Glutamatergic neuron (in vitro differentiated cells): Measurements from ENCODE around the gene LRCH4. TPM values are rescaled to one million over a fixed set of nuclear protein-coding genes. Genes with fewer than 3 reads are reported as not detected.
A peak's percentile ranks its signal among the peaks of the same experiment; 100 is the strongest.

Experiments
- DNase-seq: peaks from one replicate; pipeline ENCODE4 v3.0.0; 2022
- H3K27ac Mint-ChIP-seq: one replicate; pipeline ENCODE4 v1.8.0; 2020; ENCODE audit warnings: mild to moderate bottlenecking, mixed read lengths, inconsistent platforms; ENCODE audit not compliant: unreplicated experiment
- H3K27me3 Mint-ChIP-seq: one replicate; pipeline ENCODE4 v1.8.0; 2020; ENCODE audit warnings: mild to moderate bottlenecking, moderate library complexity, mixed read lengths, inconsistent platforms; ENCODE audit not compliant: unreplicated experiment
- H3K36me3 Mint-ChIP-seq: one replicate; pipeline ENCODE4 v1.8.0; 2020; ENCODE audit warnings: mild to moderate bottlenecking, mixed read lengths, inconsistent platforms; ENCODE audit not compliant: unreplicated experiment
- H3K4me1 Mint-ChIP-seq: one replicate; pipeline ENCODE4 v1.8.0; 2020; ENCODE audit warnings: mild to moderate bottlenecking, low read depth, mixed read lengths, inconsistent platforms; ENCODE audit not compliant: unreplicated experiment
- H3K4me3 Mint-ChIP-seq: one replicate; pipeline ENCODE4 v1.8.0; 2020; ENCODE audit warnings: mild to moderate bottlenecking, mixed read lengths, inconsistent platforms; ENCODE audit not compliant: unreplicated experiment
- H3K9me3 Mint-ChIP-seq: one replicate; pipeline ENCODE4 v1.8.0; 2020; ENCODE audit warnings: mild to moderate bottlenecking, moderate library complexity, mixed read lengths, inconsistent platforms; ENCODE audit not compliant: unreplicated experiment
- CTCF ChIP-seq: fragments of 200-600 bp; sonication (generic); IDR thresholded peaks from one replicate; pipeline ENCODE4 v1.5.0; 2021; ENCODE audit not compliant: partially characterized antibody, unreplicated experiment
- total RNA-seq: library from RNA; stranded (reverse); fragmentation: NEBNext Ultra II Directional; extraction: Animal tissue kit (Norgen Biotek cat#: 25700); gene quantifications from one replicate; pipeline ENCODE4 v1.2.1, GENCODE V29; 2021; ENCODE audit not compliant: unreplicated experiment

Gene LRCH4
- total RNA-seq, 1 donor from 2014 or later: 166 TPM

GRCh38 chr7:100590077-100590737 lies 4.3 kb upstream of the LRCH4 start:
- H3K27ac Mint-ChIP-seq: peak overlapping the region; percentile 3
- peaks cover 10% of the 10 kb centered on the region for H3K9me3 Mint-ChIP-seq

GRCh38 chr7:100589341-100589947 lies 3.5 kb upstream of the LRCH4 start:
- H3K4me1 Mint-ChIP-seq: peaks cover 10% of the 10 kb centered on the region
- H3K36me3 Mint-ChIP-seq: no peaks in the 10 kb centered on the region
- H3K9me3 Mint-ChIP-seq: peaks cover 12% of the 10 kb centered on the region
- H3K4me3 Mint-ChIP-seq: no peak overlapping the region
- no peak for DNase-seq
- no peak overlapping the region for H3K27ac Mint-ChIP-seq
- no peak for TF ChIP-seq CTCF
- H3K27me3 Mint-ChIP-seq: peaks cover 7% of the 10 kb centered on the region

More at GRCh38 chr7:100590077-100590737, 4.3 kb upstream of the LRCH4 start:
- no peak for DNase-seq
- Mint-ChIP-seq H3K36me3 (no peaks in the 10 kb centered on the region), H3K4me3 (peak overlapping the region; percentile 10), H3K27me3 (peaks cover 5% of the 10 kb centered on the region), H3K4me1 (peaks cover 10% of the 10 kb centered on the region)
- TF ChIP-seq CTCF: no peak

- TF ChIP-seq CTCF: no peak
- Mint-ChIP-seq H3K4me3 (peak overlapping the region; percentile 60), H3K9me3 (peaks cover 12% of the 10 kb centered on the region), H3K4me1 (peaks cover 17% of the 10 kb centered on the region), H3K27ac (peak overlapping the region; percentile 14), H3K27me3 (peaks cover 13% of the 10 kb centered on the region), H3K36me3 (no peaks in the 10 kb centered on the region)
- DNase-seq: no peak
These were observed 2.5 kb upstream of the LRCH4 start for GRCh38 chr7:100588438-100588837.

GRCh38 chr7:100586266-100587025 lies 517 bp upstream of the LRCH4 start, which contains the start of gene FBXO24:
Gene FBXO24, plus strand, starts transcription at chr7:100586328. Its CDS starts 298 bp downstream, at chr7:100586626.
- Mint-ChIP-seq H3K4me3 (peak within 1 kb of the TSS; percentile 99), H3K9me3 (peaks cover 12% of the 10 kb centered on the region), H3K27me3 (peaks cover 11% of the 10 kb centered on the region), H3K27ac (peak within 1 kb of the TSS; percentile 98), H3K4me1 (peaks cover 24% of the 10 kb centered on the region), H3K36me3 (no peaks in the 10 kb centered on the region)
- no peak for TF ChIP-seq CTCF
- peak; percentile 99 for DNase-seq
